HCT116 (cell line): ENCODE results near the gene EGFL8. TPM values are rescaled to one million over a fixed set of nuclear protein-coding genes. Genes with fewer than 3 reads are reported as not detected.
A peak's percentile ranks its signal among the peaks of the same experiment; 100 is the strongest.

Experiments
- ATAC-seq: fragments of 200-7000 bp; cut with Tn5 transposase; 2 replicates; pipeline ENCODE4 v1.9.1; 2020; ENCODE audit warnings: mild to moderate bottlenecking, moderate library complexity
- BruUV-seq: library from RNA; stranded (reverse); fragments of 400-500 nt; replicated peaks from 2 replicates; lab custom pipeline; 2021; lab: Mats Ljungman, UMichigan
- CTCF ChIA-PET: fragments of 300-600 bp; sonication (Branson Sonifier 250); formaldehyde crosslinking; loops from one replicate; lab custom pipeline; 2021; ENCODE audit warnings: antibody characterized with exemption; lab: Charles Lee
- POLR2A ChIA-PET: fragments of 300-600, 350-600 bp; sonication (Branson Sonifier 250); formaldehyde crosslinking; loops from one replicate; lab custom pipeline; 2021; ENCODE audit warnings: antibody characterized with exemption; lab: Charles Lee
- RAD21 ChIA-PET, 2 experiments: fragments of 300-600 bp; sonication (Branson Sonifier 250); formaldehyde crosslinking; loops; one replicate each; lab custom pipeline; 2023; ENCODE audit warnings: low total read pairs in 2 of 2; ENCODE audit not compliant: uncharacterized antibody in 2 of 2, unreplicated experiment in 2 of 2, low non-redundant PET in 1 of 2; lab: Charles Lee
- DNase-seq: peaks from one replicate; pipeline ENCODE4 v3.0.0-alpha.2; 2010; ENCODE audit warnings: low read depth, low spot score
- H2AFZ ChIP-seq: fragments of 200-600 bp; shearing (Covaris generic), sonication (generic); 2 replicates; pipeline ENCODE4 v1.6.1; 2017; ENCODE audit warnings: low read depth, mixed run types, mixed read lengths, antibody characterized with exemption, low read length; ENCODE audit not compliant: poor library complexity, severe bottlenecking
- H3K27ac ChIP-seq: 2 replicates; pipeline ENCODE4 v1.5.1; 2012; ENCODE audit warnings: low read depth, low read length
- H3K27me3 ChIP-seq: fragments of 200-600 bp; sonication (generic); 2 replicates; pipeline ENCODE4 v1.6.1; 2016; ENCODE audit warnings: mixed run types, low read length, mixed read lengths; ENCODE audit not compliant: insufficient read depth
- H3K36me3 ChIP-seq, 2 experiments: fragments of 200-500 bp in 1 of 2; fragments of 200-600 bp in 1 of 2; sonication (Bioruptor generic) in 1 of 2; sonication (generic) in 1 of 2; 2 replicates each; pipeline versions ENCODE4 v1.5.1 to v1.6.1; 2014 to 2016; ENCODE audit warnings: low read length in 2 of 2, inconsistent platforms in 1 of 2, mixed read lengths in 1 of 2, mixed run types in 1 of 2; ENCODE audit not compliant: insufficient read depth in 2 of 2, control insufficient read depth in 1 of 2
- H3K4me1 ChIP-seq, 2 experiments: fragments of 200-600 bp in 1 of 2; sonication (generic) in 1 of 2; 2 replicates each; pipeline versions ENCODE4 v1.5.1 to v1.6.1; 2012 to 2017; ENCODE audit warnings: low read length in 2 of 2, inconsistent platforms in 1 of 2, mild to moderate bottlenecking in 1 of 2, mixed read lengths in 1 of 2, mixed run types in 1 of 2, moderate library complexity in 1 of 2; ENCODE audit not compliant: insufficient read depth in 2 of 2, control insufficient read depth in 1 of 2
- H3K4me2 ChIP-seq: fragments of 200-600 bp; sonication (generic); 2 replicates; pipeline ENCODE4 v1.6.1; 2017; ENCODE audit warnings: mixed run types, low read length, mixed read lengths
- H3K4me3 ChIP-seq, 2 experiments: fragments of 200-600 bp in 1 of 2; sonication (generic) in 1 of 2; replicated peaks in 1 of 2; 2 replicates each; pipeline ENCODE4 v1.5.1; 2011 to 2016; ENCODE audit warnings: low read length in 2 of 2, control low read depth in 1 of 2, low read depth in 1 of 2, mild to moderate bottlenecking in 1 of 2, mixed read lengths in 1 of 2, mixed run types in 1 of 2
- H3K79me2 ChIP-seq: fragments of 200-600 bp; sonication (generic); 2 replicates; pipeline ENCODE4 v1.6.1; 2017; ENCODE audit warnings: mild to moderate bottlenecking, mixed run types, low read length, moderate library complexity, mixed read lengths; ENCODE audit not compliant: insufficient read depth
- H3K9ac ChIP-seq: fragments of 200-600 bp; sonication (generic); 2 replicates; pipeline ENCODE4 v1.6.1; 2016; ENCODE audit warnings: low read length, mixed read lengths
- H3K9me2 ChIP-seq: fragments of 200-600 bp; sonication (generic), shearing (Covaris generic); 2 replicates; pipeline ENCODE4 v1.6.1; 2017; ENCODE audit warnings: mixed run types, mild to moderate bottlenecking, moderate library complexity; ENCODE audit not compliant: insufficient read depth
- H3K9me3 ChIP-seq, 2 experiments: fragments of 200-500 bp in 1 of 2; fragments of 200-600 bp in 1 of 2; sonication (Bioruptor generic) in 1 of 2; sonication (generic) in 1 of 2; 2 replicates each; pipeline ENCODE4 v1.6.1; 2014 to 2017; ENCODE audit warnings: low read length in 2 of 2, mixed read lengths in 2 of 2, inconsistent platforms in 1 of 2, low read depth in 1 of 2, mild to moderate bottlenecking in 1 of 2, mixed run types in 1 of 2, moderate library complexity in 1 of 2; ENCODE audit not compliant: control insufficient read depth in 1 of 2, insufficient read depth in 1 of 2
- H4K20me1 ChIP-seq: fragments of 200-600 bp; sonication (generic), shearing (Covaris generic); 2 replicates; pipeline ENCODE4 v1.6.1; 2017; ENCODE audit warnings: mixed run types, mild to moderate bottlenecking, moderate library complexity; ENCODE audit not compliant: insufficient read depth
- CBX3 ChIP-seq: IDR thresholded peaks from 2 replicates; pipeline ENCODE4 v1.6.1; 2012; ENCODE audit warnings: low read depth
- EGR1 ChIP-seq: IDR thresholded peaks from 2 replicates; pipeline ENCODE4 v1.6.1; 2012; ENCODE audit warnings: low read depth
- ELF1 ChIP-seq: IDR thresholded peaks from 2 replicates; pipeline ENCODE4 v1.6.1; 2012; ENCODE audit warnings: low read depth, borderline replicate concordance
- EZH2 ChIP-seq: fragments of 200-600 bp; sonication (generic); IDR thresholded peaks from 2 replicates; pipeline ENCODE4 v1.6.1; 2017; ENCODE audit warnings: antibody characterized with exemption, mixed run types
- EZH2phosphoT487 ChIP-seq: fragments of 200-600 bp; IDR thresholded peaks from 2 replicates; pipeline ENCODE4 v1.6.1; 2018; ENCODE audit warnings: antibody characterized with exemption, borderline replicate concordance
- FOSL1 ChIP-seq: IDR thresholded peaks from 2 replicates; pipeline ENCODE4 v1.6.1; 2012; ENCODE audit warnings: low read depth
- JUND ChIP-seq: IDR thresholded peaks from 2 replicates; pipeline ENCODE4 v1.6.1; 2012
- RAD21 ChIP-seq: IDR thresholded peaks from 2 replicates; pipeline ENCODE4 v1.6.1; 2012; ENCODE audit warnings: low read depth, mild to moderate bottlenecking
- SP1 ChIP-seq: IDR thresholded peaks from 2 replicates; pipeline ENCODE4 v1.6.1; 2012; ENCODE audit warnings: low read depth
- SRF ChIP-seq: IDR thresholded peaks from 2 replicates; pipeline ENCODE4 v1.6.1; 2012; ENCODE audit warnings: low read depth
- TCF7L2 ChIP-seq: IDR thresholded peaks from 2 replicates; pipeline ENCODE4 v1.7.0; 2011; ENCODE audit warnings: borderline replicate concordance, inconsistent platforms; ENCODE audit not compliant: insufficient read depth, insufficient read length; ENCODE audit errors: extremely low read depth
- ZNF274 ChIP-seq: fragments of 200-500 bp; sonication (Bioruptor generic); IDR thresholded peaks from 2 replicates; pipeline ENCODE4 v1.6.1; 2014; ENCODE audit warnings: mild to moderate bottlenecking, low read depth, low read length, inconsistent platforms
- intact Hi-C: fragments of 100-400 bp; cut with micrococcal nuclease; formaldehyde crosslinking; loops from 2 replicates; pipeline ENCODE4 v1.10.0; 2022
- total RNA-seq: library from RNA; stranded (reverse); gene quantifications from one replicate; pipeline ENCODE4 v1.2.1, GENCODE V29; 2021; ENCODE audit not compliant: unreplicated experiment
- TF ChIP-seq, protein P1 (sequence below): IDR thresholded peaks from 2 replicates; pipeline ENCODE4 v1.6.1; 2011; ENCODE audit warnings: mild to moderate bottlenecking, low read length, moderate library complexity; ENCODE audit not compliant: insufficient replicate concordance; ENCODE audit errors: extremely low read depth
- TF ChIP-seq, protein P2 (sequence below): IDR thresholded peaks from 2 replicates; pipeline ENCODE4 v1.6.1; 2012; ENCODE audit warnings: low read depth
- TF ChIP-seq, protein P3 (sequence below): IDR thresholded peaks from 2 replicates; pipeline ENCODE4 v1.6.1; 2012

Gene EGFL8
- total RNA-seq, 1 experiment from 2014 or later = 29.0 TPM

DNA sequence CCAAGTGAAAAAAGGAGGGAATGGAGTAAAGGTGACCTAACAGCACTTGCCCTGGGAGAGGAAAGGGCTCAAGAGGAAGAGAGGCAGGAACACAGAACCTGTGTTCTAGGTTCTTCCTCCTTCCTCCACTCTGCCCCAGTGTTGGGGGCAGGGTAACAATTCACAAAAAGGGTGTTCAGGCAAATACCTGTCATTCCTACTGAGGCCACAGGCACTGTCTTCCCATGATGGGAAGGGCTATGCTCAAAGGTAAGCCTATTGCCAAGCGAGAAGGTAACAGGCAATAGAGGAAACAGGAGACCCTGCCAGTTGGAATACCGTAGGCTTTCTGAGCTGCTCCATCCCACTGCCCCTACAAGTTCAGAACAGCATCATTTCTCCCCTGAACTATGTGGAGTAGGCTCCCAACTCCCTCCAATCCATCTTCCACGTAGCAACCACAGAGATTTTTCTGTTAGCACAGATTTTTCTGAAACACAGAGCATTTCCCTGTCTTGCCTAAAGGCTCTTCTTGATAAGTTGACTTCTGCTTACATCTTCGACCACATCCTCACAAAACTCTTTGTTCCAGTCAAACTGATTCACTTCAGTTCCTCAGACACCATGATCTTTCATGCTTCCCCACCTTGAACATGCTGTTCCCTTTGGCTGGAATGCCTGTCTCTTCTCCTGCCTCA lies 8.8 kb downstream of the EGFL8 start:
- Histone ChIP-seq H3K9ac (no peak overlapping the region), H3K27ac (no peak overlapping the region), H3K36me3 (peaks cover 0 to 15% of the 10 kb centered on the region in 2 experiments; a peak in 3 of 4 replicates), H3K9me3 (no peaks in the 10 kb centered on the region), H3K9me2 (no peaks in the 10 kb centered on the region), H3K27me3 (no peaks in the 10 kb centered on the region), H2AFZ (no peak overlapping the region), H4K20me1 (no peaks in the 10 kb centered on the region), H3K4me2 (peak overlapping the region; percentile 36), H3K79me2 (peaks cover 17% of the 10 kb centered on the region), H3K4me1 (peaks cover 20 to 42% of the 10 kb centered on the region in 2 experiments), H3K4me3 (no peak overlapping the region)
- POLR2A ChIA-PET = no interaction called here
- DNase-seq (no peak), ATAC-seq (no peak)
- no TSS peak for BruUV-seq
- CTCF ChIA-PET = no interaction called here
- RAD21 ChIA-PET = no interaction called here
- no peak for TF ChIP-seq TCF7L2
- TF ChIP-seq JUND = no peak
- TF ChIP-seq, protein P1, sequence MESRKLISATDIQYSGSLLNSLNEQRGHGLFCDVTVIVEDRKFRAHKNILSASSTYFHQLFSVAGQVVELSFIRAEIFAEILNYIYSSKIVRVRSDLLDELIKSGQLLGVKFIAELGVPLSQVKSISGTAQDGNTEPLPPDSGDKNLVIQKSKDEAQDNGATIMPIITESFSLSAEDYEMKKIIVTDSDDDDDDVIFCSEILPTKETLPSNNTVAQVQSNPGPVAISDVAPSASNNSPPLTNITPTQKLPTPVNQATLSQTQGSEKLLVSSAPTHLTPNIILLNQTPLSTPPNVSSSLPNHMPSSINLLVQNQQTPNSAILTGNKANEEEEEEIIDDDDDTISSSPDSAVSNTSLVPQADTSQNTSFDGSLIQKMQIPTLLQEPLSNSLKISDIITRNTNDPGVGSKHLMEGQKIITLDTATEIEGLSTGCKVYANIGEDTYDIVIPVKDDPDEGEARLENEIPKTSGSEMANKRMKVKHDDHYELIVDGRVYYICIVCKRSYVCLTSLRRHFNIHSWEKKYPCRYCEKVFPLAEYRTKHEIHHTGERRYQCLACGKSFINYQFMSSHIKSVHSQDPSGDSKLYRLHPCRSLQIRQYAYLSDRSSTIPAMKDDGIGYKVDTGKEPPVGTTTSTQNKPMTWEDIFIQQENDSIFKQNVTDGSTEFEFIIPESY = no peak
- TF ChIP-seq SRF = no peak
- TF ChIP-seq EZH2phosphoT487 = no peak
- TF ChIP-seq, protein P2, sequence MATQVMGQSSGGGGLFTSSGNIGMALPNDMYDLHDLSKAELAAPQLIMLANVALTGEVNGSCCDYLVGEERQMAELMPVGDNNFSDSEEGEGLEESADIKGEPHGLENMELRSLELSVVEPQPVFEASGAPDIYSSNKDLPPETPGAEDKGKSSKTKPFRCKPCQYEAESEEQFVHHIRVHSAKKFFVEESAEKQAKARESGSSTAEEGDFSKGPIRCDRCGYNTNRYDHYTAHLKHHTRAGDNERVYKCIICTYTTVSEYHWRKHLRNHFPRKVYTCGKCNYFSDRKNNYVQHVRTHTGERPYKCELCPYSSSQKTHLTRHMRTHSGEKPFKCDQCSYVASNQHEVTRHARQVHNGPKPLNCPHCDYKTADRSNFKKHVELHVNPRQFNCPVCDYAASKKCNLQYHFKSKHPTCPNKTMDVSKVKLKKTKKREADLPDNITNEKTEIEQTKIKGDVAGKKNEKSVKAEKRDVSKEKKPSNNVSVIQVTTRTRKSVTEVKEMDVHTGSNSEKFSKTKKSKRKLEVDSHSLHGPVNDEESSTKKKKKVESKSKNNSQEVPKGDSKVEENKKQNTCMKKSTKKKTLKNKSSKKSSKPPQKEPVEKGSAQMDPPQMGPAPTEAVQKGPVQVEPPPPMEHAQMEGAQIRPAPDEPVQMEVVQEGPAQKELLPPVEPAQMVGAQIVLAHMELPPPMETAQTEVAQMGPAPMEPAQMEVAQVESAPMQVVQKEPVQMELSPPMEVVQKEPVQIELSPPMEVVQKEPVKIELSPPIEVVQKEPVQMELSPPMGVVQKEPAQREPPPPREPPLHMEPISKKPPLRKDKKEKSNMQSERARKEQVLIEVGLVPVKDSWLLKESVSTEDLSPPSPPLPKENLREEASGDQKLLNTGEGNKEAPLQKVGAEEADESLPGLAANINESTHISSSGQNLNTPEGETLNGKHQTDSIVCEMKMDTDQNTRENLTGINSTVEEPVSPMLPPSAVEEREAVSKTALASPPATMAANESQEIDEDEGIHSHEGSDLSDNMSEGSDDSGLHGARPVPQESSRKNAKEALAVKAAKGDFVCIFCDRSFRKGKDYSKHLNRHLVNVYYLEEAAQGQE = no peak
- TF ChIP-seq SP1 = no peak
- TF ChIP-seq ELF1 = no peak
- no peak for TF ChIP-seq EZH2
- no peak for TF ChIP-seq EGR1
- no peak for TF ChIP-seq RAD21
- TF ChIP-seq FOSL1 = no peak
- TF ChIP-seq, protein P3, sequence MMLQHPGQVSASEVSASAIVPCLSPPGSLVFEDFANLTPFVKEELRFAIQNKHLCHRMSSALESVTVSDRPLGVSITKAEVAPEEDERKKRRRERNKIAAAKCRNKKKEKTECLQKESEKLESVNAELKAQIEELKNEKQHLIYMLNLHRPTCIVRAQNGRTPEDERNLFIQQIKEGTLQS = no peak
- no peak for TF ChIP-seq ZNF274
- no peak for TF ChIP-seq CBX3
- intact Hi-C loops = no loop called here
